Chondrocyte (in vitro differentiated cells): ENCODE results near the gene RNF180. TPM values are rescaled to one million over a fixed set of nuclear protein-coding genes. Genes with fewer than 3 reads are reported as not detected.
"Not testable (repeated sequence)": the region's sequence is repeated elsewhere in the genome, so short reads cannot be mapped to it uniquely, and the experiment has no call there.

Experiments
- DNase-seq: peaks from one replicate; pipeline ENCODE4 v3.0.0; 2021; ENCODE audit warnings: mixed read lengths, low spot score
- H3K27ac Mint-ChIP-seq: one replicate; pipeline ENCODE4 v1.8.0; 2021; ENCODE audit warnings: mild to moderate bottlenecking, moderate library complexity, mixed read lengths; ENCODE audit not compliant: unreplicated experiment
- H3K27me3 Mint-ChIP-seq: 2 replicates; pipeline ENCODE4 v1.8.0; 2021; ENCODE audit warnings: low read depth, mixed read lengths
- H3K36me3 Mint-ChIP-seq: 2 replicates; pipeline ENCODE4 v1.8.0; 2021; ENCODE audit warnings: low read depth, mixed read lengths
- H3K4me1 Mint-ChIP-seq: 2 replicates; pipeline ENCODE4 v1.8.0; 2021; ENCODE audit warnings: low read depth, mild to moderate bottlenecking, mixed read lengths
- H3K4me3 Mint-ChIP-seq: one replicate; pipeline ENCODE4 v1.8.0; 2021; ENCODE audit warnings: mild to moderate bottlenecking, moderate library complexity, mixed read lengths; ENCODE audit not compliant: unreplicated experiment
- H3K9me3 Mint-ChIP-seq: 2 replicates; pipeline ENCODE4 v1.8.0; 2021; ENCODE audit warnings: low read depth, mixed read lengths
- CTCF ChIP-seq: fragments of 200-600 bp; sonication (generic); IDR thresholded peaks from 2 replicates; pipeline ENCODE4 v1.5.0; 2021; ENCODE audit warnings: antibody characterized with exemption, mild to moderate bottlenecking, moderate library complexity
- total RNA-seq: library from RNA; stranded (reverse); gene quantifications from 3 replicates; pipeline ENCODE4 v1.2.1, GENCODE V29; 2021

Gene RNF180
- total RNA-seq, 1 donor from 2014 or later: 5.8 TPM

- H3K4me3 Mint-ChIP-seq: no peak overlapping the region
- no peaks in the 10 kb centered on the region for H3K9me3 Mint-ChIP-seq
- H3K4me1 Mint-ChIP-seq: peaks cover 12% of the 10 kb centered on the region
- TF ChIP-seq CTCF: no peak
- no peaks in the 10 kb centered on the region for H3K27me3 Mint-ChIP-seq
- H3K27ac Mint-ChIP-seq: no peak overlapping the region
- no peak for DNase-seq
- H3K36me3 Mint-ChIP-seq: peaks cover 3% of the 10 kb centered on the region
These were observed 48.5 kb downstream of the RNF180 start for GRCh38 chr5:64214132-64214531.

DNA sequence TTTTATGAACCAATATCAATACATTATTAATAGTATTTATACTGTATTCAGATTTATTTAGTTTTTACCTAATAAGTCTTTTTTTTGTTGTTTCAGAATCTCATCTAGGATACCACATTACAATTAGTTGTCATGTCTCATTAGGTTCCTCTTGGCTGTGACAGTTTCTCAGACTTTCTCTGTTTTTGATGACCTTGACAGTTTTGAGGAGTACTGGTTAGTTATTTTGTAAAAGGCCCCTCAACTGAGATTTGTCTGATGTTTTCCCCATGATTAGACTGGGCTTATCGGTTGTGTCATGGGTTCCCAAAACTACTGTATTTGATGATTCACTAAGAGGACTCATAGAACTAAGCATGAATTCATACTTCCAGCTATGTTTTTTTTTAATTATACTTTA, 56.3 kb downstream of the RNF180 start:
- no peak for DNase-seq
- Mint-ChIP-seq H3K27me3 (no peaks in the 10 kb centered on the region), H3K36me3 (peaks cover 10% of the 10 kb centered on the region), H3K27ac (no peak overlapping the region), H3K4me3 (no peak overlapping the region), H3K9me3 (peaks cover 9% of the 10 kb centered on the region), H3K4me1 (no peaks in the 10 kb centered on the region)
- no peak for TF ChIP-seq CTCF

DNA sequence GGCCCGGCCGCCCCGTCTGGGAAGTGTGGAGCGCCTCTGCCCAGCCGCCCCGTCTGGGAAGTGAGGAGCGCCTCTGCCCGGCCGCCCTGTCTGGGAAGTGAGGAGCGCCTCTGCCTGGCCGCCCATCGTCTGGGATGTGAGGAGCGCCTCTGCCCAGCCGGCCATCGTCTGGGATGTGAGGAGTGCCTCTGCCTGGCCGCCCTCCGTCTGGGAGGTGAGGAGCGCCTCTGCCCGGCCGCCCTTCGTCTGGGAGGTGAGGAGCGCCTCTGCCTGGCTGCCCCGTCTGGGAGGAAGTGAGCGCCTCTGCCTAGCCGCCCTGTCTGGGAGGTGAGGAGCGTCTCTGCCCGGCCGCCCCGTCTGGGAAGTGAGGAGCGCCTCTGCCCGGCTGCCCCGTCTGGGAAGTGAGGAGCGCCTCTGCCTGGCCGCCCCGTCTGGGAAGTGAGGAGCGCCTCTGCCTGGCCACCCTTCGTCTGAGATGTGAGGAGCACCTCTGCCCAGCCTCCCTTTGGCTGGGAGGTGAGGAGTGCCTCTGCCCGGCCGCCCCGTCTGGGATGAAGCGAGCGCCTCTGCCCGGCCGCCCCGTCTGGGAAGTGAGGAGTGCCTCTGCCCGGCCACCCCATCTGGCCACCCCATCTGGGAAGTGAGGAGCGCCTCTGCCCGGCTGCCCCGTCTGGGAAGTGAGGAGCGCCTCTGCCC, 59.8 kb downstream of the RNF180 start:
- H3K9me3 Mint-ChIP-seq, H3K4me1 Mint-ChIP-seq, H3K4me3 Mint-ChIP-seq, DNase-seq, H3K27ac Mint-ChIP-seq, H3K27me3 Mint-ChIP-seq, H3K36me3 Mint-ChIP-seq: not testable (repeated sequence)

GRCh38 chr5:64227131-64227537, 61.5 kb downstream of the RNF180 start:
- H3K27ac Mint-ChIP-seq, H3K4me1 Mint-ChIP-seq, H3K36me3 Mint-ChIP-seq, H3K9me3 Mint-ChIP-seq, DNase-seq, H3K4me3 Mint-ChIP-seq, H3K27me3 Mint-ChIP-seq: not testable (repeated sequence)

GRCh38 chr5:64229163-64229774, 63.6 kb downstream of the RNF180 start:
- Mint-ChIP-seq H3K27ac (no peak overlapping the region), H3K27me3 (no peaks in the 10 kb centered on the region), H3K4me3 (no peak overlapping the region), H3K9me3 (peaks cover 4% of the 10 kb centered on the region), H3K36me3 (peaks cover 5% of the 10 kb centered on the region), H3K4me1 (no peaks in the 10 kb centered on the region)
- peak; percentile 94 for TF ChIP-seq CTCF
- DNase-seq: no peak

DNA sequence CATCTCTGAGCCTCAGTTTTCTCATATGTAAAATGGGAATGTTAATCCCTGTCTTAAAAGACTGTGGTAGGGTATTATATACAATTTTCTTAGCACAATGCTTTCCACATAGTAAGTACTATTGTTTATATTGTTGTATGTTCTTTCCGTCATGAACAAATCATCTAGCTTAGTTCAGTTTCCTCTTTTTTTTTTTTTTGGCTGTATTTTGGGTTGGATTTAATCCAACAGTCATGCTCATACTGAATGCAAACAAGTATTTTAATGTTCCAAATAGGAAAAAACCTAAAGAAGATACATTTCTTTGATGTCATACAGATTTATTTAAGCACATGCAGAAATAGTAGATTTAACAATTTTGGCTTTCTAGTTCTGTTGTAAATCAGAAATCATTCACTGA, 95.1 kb downstream of the RNF180 start:
- Mint-ChIP-seq H3K27me3 (no peaks in the 10 kb centered on the region), H3K9me3 (peaks cover 12% of the 10 kb centered on the region), H3K4me1 (no peaks in the 10 kb centered on the region), H3K4me3 (no peak overlapping the region), H3K27ac (no peak overlapping the region), H3K36me3 (no peaks in the 10 kb centered on the region)
- no peak for TF ChIP-seq CTCF
- DNase-seq: no peak
